ENCODE results near the gene CDH26.

DNA sequence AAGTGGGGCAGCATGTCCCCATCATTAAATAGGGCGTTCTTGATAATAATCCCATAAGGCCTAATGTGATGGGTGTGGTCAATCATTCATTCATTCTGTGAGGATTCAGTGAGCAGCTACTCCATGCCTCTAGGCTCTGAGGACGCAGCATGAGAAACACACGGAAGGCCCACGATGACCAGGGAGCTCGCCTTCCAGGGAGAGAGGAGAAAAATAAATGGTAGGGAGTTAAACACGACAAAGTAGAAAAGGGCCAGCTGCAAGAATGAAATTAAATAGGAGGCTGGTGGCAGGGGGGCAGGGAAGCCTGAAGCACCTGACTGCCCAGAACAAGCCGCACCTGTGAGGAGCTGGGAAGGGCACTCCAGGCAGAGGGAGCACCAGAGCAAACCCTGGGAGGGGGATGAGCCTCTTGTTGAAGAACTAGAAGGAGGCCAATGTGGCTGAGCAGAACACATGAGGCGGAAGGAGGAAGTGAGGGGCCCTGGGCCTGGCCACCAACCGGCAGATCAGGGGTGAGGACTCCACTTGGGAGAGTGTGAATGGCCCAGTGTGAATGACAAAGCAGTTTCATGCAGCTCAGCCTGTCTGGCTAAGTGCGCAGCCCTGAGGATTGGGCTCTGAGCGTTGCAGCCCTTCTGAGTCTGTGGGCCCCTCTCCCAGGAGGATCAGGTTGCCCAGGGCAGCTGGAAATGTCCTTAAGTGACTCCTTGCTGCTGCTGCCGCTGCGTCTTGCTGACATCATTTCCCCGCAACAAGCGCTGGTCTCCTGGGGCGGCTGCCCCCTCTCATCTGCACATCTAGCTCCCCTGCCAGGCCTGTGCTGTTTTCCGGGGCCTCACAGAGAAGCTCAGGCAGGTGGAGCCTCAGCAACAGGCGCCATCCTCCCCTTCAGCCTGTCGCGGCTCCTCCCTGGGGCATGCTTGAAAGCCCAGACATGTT, 99.9 kb downstream of the CDH26 start:
- TF ChIP-seq, protein P1, sequence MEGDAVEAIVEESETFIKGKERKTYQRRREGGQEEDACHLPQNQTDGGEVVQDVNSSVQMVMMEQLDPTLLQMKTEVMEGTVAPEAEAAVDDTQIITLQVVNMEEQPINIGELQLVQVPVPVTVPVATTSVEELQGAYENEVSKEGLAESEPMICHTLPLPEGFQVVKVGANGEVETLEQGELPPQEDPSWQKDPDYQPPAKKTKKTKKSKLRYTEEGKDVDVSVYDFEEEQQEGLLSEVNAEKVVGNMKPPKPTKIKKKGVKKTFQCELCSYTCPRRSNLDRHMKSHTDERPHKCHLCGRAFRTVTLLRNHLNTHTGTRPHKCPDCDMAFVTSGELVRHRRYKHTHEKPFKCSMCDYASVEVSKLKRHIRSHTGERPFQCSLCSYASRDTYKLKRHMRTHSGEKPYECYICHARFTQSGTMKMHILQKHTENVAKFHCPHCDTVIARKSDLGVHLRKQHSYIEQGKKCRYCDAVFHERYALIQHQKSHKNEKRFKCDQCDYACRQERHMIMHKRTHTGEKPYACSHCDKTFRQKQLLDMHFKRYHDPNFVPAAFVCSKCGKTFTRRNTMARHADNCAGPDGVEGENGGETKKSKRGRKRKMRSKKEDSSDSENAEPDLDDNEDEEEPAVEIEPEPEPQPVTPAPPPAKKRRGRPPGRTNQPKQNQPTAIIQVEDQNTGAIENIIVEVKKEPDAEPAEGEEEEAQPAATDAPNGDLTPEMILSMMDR (IDR thresholded peaks at IDR 0.05): no peak
- TF ChIP-seq ZFX (IDR thresholded peaks at IDR 0.05; ENCODE audit: borderline replicate concordance): no peak

Data from 22Rv1 (cell line).